Fibroblast of lung (primary cell): ENCODE data around the gene DAD1.

Experiments
- EZH2 ChIP-seq: IDR thresholded peaks from 2 replicates; pipeline ENCODE4 v1.5.1; 2012; ENCODE audit warnings: low read length, control low read depth, mild to moderate bottlenecking; ENCODE audit errors: missing control alignments
- TF ChIP-seq, protein P1 (sequence below), 2 donors: IDR thresholded peaks in 1 of 2; conservative IDR thresholded peaks in 1 of 2; 1 replicate in 1 of 2; 2 replicates in 1 of 2; pipeline ENCODE4 v1.5.1; 2011 to 2012; ENCODE audit warnings: low read length in 2 of 2, control low read depth in 1 of 2, inconsistent platforms in 1 of 2, low read depth in 1 of 2, mild to moderate bottlenecking in 1 of 2

DNA sequence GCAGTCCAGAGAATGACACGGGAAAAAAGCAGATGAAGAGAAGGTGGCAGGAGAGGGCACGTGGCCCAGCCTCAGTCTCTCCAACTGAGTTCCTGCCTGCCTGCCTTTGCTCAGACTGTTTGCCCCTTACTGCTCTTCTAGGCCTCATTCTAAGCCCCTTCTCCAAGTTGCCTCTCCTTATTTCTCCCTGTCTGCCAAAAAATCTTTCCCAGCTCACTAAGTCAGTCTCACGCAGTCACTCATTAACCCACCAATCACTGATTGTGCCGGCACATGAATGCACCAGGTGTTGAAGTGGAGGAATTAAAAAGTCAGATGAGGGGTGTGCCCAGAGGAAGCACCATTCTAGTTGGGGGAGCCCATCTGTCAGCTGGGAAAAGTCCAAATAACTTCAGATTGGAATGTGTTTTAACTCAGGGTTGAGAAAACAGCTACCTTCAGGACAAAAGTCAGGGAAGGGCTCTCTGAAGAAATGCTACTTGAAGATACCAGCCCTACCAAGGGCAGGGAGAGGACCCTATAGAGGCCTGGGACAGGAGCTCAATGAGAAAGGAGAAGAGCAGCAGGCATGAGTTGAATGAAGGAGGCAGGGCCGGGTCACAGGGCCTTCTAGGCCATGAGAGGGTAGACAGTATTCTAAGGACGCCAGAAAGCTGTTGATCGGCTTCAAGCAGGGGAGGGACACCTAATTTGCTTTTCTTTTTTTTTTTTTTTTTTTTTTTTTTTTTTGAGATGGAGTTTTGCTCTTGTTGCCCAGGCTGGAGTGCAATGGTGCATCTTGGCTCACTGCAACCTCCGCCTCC lies 40.9 kb downstream of the DAD1 start:
- TF ChIP-seq, protein P1, sequence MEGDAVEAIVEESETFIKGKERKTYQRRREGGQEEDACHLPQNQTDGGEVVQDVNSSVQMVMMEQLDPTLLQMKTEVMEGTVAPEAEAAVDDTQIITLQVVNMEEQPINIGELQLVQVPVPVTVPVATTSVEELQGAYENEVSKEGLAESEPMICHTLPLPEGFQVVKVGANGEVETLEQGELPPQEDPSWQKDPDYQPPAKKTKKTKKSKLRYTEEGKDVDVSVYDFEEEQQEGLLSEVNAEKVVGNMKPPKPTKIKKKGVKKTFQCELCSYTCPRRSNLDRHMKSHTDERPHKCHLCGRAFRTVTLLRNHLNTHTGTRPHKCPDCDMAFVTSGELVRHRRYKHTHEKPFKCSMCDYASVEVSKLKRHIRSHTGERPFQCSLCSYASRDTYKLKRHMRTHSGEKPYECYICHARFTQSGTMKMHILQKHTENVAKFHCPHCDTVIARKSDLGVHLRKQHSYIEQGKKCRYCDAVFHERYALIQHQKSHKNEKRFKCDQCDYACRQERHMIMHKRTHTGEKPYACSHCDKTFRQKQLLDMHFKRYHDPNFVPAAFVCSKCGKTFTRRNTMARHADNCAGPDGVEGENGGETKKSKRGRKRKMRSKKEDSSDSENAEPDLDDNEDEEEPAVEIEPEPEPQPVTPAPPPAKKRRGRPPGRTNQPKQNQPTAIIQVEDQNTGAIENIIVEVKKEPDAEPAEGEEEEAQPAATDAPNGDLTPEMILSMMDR (conservative IDR thresholded peaks at IDR 0.05 in 1 of 2, IDR thresholded peaks at IDR 0.05 in 1 of 2; ENCODE audit: low read depth in 1 of 2, low read length in 2 of 2) = no peak
- TF ChIP-seq EZH2 = no peak
